T-helper 17 cell (primary cell): Measurements from ENCODE around the gene CAGE1. TPM values are rescaled to one million over a fixed set of nuclear protein-coding genes. Genes with fewer than 3 reads are reported as not detected.

Source experiments
- total RNA-seq, 4 donors: library from RNA in 2 of 4; stranded (reverse) in 2 of 4; gene quantifications; one replicate each; pipeline ENCODE4 v1.2.3 and lab custom pipeline; 2022 to 2026

The CAGE1 gene
- total RNA-seq, 2 donors from 2014 or later = 0.57 to 0.60 TPM

Other genes with a start within 250 kb of the CAGE1 start
- 10 to 100 TPM; 80.4 to 96.1 TPM for gene SSR1, start 76.5 kb downstream of the CAGE1 start, total RNA-seq
- gene RIOK1, start 66 bp upstream of the CAGE1 start, total RNA-seq = 10 to 100 TPM; 45.1 to 55.6 TPM
- under 1 TPM in 1 of 2 donors, not detected in 1; 0.05 TPM for gene DSP, start 151.9 kb upstream of the CAGE1 start, total RNA-seq
- gene SNRNP48, start 200.5 kb upstream of the CAGE1 start, total RNA-seq = 1 to 10 TPM; 6.8 to 9.6 TPM